Measurements from ENCODE around the gene INSYN2B.

DNA sequence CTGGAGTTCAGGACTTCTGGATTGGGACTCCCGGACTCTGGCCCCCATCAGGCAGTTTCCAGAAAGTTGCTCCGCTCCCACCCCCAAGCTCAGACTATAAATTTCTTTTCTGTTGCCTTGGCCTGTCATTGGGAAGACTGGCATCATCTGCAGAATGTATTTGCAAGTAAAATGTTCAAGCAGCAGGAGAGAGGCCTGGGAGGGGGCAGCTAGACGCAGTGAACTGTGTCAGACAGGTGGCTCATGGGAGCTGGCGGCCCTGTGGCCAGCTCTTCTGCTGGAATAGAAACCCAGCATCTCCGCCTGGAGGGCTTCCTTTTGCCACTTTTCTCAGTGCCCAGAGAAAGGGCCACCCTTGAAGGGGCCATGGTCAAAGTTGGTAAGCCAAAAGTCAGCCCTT lies 16.0 kb downstream of the INSYN2B start:
- no peak for TF ChIP-seq POLR2AphosphoS5 (IDR thresholded peaks at IDR 0.05)
- TF ChIP-seq, protein P1, sequence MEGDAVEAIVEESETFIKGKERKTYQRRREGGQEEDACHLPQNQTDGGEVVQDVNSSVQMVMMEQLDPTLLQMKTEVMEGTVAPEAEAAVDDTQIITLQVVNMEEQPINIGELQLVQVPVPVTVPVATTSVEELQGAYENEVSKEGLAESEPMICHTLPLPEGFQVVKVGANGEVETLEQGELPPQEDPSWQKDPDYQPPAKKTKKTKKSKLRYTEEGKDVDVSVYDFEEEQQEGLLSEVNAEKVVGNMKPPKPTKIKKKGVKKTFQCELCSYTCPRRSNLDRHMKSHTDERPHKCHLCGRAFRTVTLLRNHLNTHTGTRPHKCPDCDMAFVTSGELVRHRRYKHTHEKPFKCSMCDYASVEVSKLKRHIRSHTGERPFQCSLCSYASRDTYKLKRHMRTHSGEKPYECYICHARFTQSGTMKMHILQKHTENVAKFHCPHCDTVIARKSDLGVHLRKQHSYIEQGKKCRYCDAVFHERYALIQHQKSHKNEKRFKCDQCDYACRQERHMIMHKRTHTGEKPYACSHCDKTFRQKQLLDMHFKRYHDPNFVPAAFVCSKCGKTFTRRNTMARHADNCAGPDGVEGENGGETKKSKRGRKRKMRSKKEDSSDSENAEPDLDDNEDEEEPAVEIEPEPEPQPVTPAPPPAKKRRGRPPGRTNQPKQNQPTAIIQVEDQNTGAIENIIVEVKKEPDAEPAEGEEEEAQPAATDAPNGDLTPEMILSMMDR (IDR thresholded peaks at IDR 0.05 in 8 of 11, conservative IDR thresholded peaks at IDR 0.05 in 3 of 11) = no peak

Measured in spleen (tissue), 7 donors.